K562 (cell line): ENCODE results near the gene ELMO3. TPM values are rescaled to one million over a fixed set of nuclear protein-coding genes. Genes with fewer than 3 reads are reported as not detected.

ENCODE experiments used
- GABPA ChIP-seq: fragments of 200-800 bp; sonication (Bioruptor generic); conservative IDR thresholded peaks from 2 replicates; pipeline ENCODE4 v1.6.1; 2016; ENCODE audit warnings: low read depth, missing genetic modification characterization, missing compliant biosample characterization
- HDAC6 ChIP-seq: IDR thresholded peaks from 2 replicates; pipeline ENCODE4 v1.6.1; 2012; ENCODE audit warnings: low read depth, mild to moderate bottlenecking, control low read depth, inconsistent platforms, low read length, moderate library complexity
- KAT2B ChIP-seq: IDR thresholded peaks from one replicate; pipeline ENCODE4 v1.6.1; 2012; ENCODE audit warnings: low read depth, mild to moderate bottlenecking, control low read depth, inconsistent platforms, low read length, moderate library complexity
- MEF2D ChIP-seq: conservative IDR thresholded peaks from 2 replicates; pipeline ENCODE4 v1.6.1; 2016; ENCODE audit warnings: low read depth, missing genetic modification characterization, missing compliant biosample characterization
- NRF1 ChIP-seq, 2 experiments: fragments of 450-650 bp; IDR thresholded peaks in 1 of 2; conservative IDR thresholded peaks in 1 of 2; 2 replicates each; pipeline ENCODE4 v1.6.1; 2014; ENCODE audit warnings: mild to moderate bottlenecking in 2 of 2
- NUFIP1 ChIP-seq: fragments of 450-650 bp; IDR thresholded peaks from 2 replicates; pipeline ENCODE4 v1.6.1; 2018; ENCODE audit not compliant: partially characterized antibody
- PKNOX1 ChIP-seq: fragments of 450-650 bp; IDR thresholded peaks from 2 replicates; pipeline ENCODE4 v1.6.1; 2016
- RFX7 ChIP-seq: fragments of 250-450 bp; sonication (Bioruptor Pico); IDR thresholded peaks from 2 replicates; pipeline ENCODE4 v1.5.1; 2021; ENCODE audit warnings: mild to moderate bottlenecking
- SETDB1 ChIP-seq: IDR thresholded peaks from one replicate; pipeline ENCODE4 v1.6.1; 2012; ENCODE audit warnings: low read length, control low read depth, inconsistent platforms
- TAF1 ChIP-seq: IDR thresholded peaks from 2 replicates; pipeline ENCODE4 v1.6.1; 2011; ENCODE audit warnings: mild to moderate bottlenecking, low read length, moderate library complexity; ENCODE audit not compliant: insufficient read depth, control insufficient read depth, severe bottlenecking; ENCODE audit errors: extremely low read depth
- WHSC1 ChIP-seq: IDR thresholded peaks from one replicate; pipeline ENCODE4 v1.6.1; 2012; ENCODE audit warnings: low read length, control low read depth, inconsistent platforms
- ZBTB26 ChIP-seq: fragments of 450-650 bp; formaldehyde crosslinking; IDR thresholded peaks from 2 replicates; pipeline ENCODE4 v1.4.0; 2022; ENCODE audit warnings: missing genetic modification characterization
- ZBTB8A ChIP-seq: fragments of 450-650 bp; IDR thresholded peaks from 2 replicates; pipeline ENCODE4 v1.6.1; 2018; ENCODE audit warnings: mild to moderate bottlenecking, moderate library complexity; ENCODE audit not compliant: partially characterized antibody
- ZNF124 ChIP-seq: sonication (generic); formaldehyde crosslinking; IDR thresholded peaks from 2 replicates; pipeline ENCODE4 v1.8.1; 2022; ENCODE audit warnings: missing genetic modification reagents
- ZNF143 ChIP-seq: sonication (generic); formaldehyde crosslinking; IDR thresholded peaks from 2 replicates; pipeline ENCODE4 v1.9.0; 2022; ENCODE audit warnings: mild to moderate bottlenecking, missing genetic modification reagents
- ZNF184 ChIP-seq: sonication (generic); formaldehyde crosslinking; IDR thresholded peaks from 2 replicates; pipeline ENCODE4 v1.5.0; 2020; ENCODE audit warnings: missing genetic modification reagents
- ZNF431 ChIP-seq: sonication (generic); formaldehyde crosslinking; IDR thresholded peaks from 2 replicates; pipeline ENCODE4 v1.8.0; 2022; ENCODE audit warnings: mild to moderate bottlenecking, missing genetic modification reagents
- ZNF764 ChIP-seq: fragments of 250-450 bp; sonication (Bioruptor Pico); IDR thresholded peaks from 2 replicates; pipeline ENCODE4 v1.4.0; 2020; ENCODE audit warnings: low read depth, mild to moderate bottlenecking, moderate library complexity
- polyA plus RNA-seq, 8 experiments: library from polyadenylated mRNA; depleted of rRNA in 4 of 8; stranded (reverse) in 5 of 8; unstranded in 3 of 8; fragments of >200 nt; fragmentation: Nextera tagmentation in 2 of 8; fragmentation: Illumina TruSeq in 1 of 8; extraction: Ambion mirVana in 2 of 8; extraction: Trizol in 1 of 8; gene quantifications; 2 replicates each; pipeline versions ENCODE4 v1.2.1 to v1.2.3, GENCODE V29; 2011 to 2014; ENCODE audit warnings: inconsistent platforms in 1 of 8, missing spikeins in 1 of 8
- total RNA-seq, 7 experiments: library from RNA; depleted of rRNA in 6 of 7; stranded (reverse); fragments of >200 nt in 6 of 7; fragmentation: Illumina TruSeq in 2 of 7; extraction: Trizol in 2 of 7; gene quantifications; 2 replicates each; pipeline versions ENCODE4 v1.2.1 to v1.2.3, GENCODE V29; 2011 to 2021; ENCODE audit warnings: low replicate concordance in 1 of 7
- TF ChIP-seq, protein P1 (sequence below): sonication (generic); formaldehyde crosslinking; IDR thresholded peaks from 2 replicates; pipeline ENCODE4 v1.8.0; 2022; ENCODE audit warnings: mild to moderate bottlenecking, missing genetic modification reagents, borderline replicate concordance
- TF ChIP-seq, protein P2 (sequence below): fragments of 450-650 bp; formaldehyde crosslinking; conservative IDR thresholded peaks from 2 replicates; pipeline ENCODE4 v1.4.0; 2022; ENCODE audit warnings: mild to moderate bottlenecking, missing genetic modification characterization

Gene ELMO3
- total and polyA plus RNA-seq, 9 of the 15 experiments (the other 6 are each of a cell fraction or from before 2014, with no cell fraction given), result 0.04 to 5.1 (median 1.5) TPM

GRCh38 chr16:67226295-67226803 lies 27.4 kb downstream of the ELMO3 start (continued):
- TF ChIP-seq PKNOX1, result no peak
- TF ChIP-seq WHSC1, result no peak
- TF ChIP-seq NRF1 (conservative IDR thresholded peaks at IDR 0.05 in 1 of 2, IDR thresholded peaks at IDR 0.05 in 1 of 2), result no peak
- TF ChIP-seq GABPA, result 0 out of 2 replicates have a peak, but pooled peaks have one; percentile 63
- no peak for TF ChIP-seq ZBTB8A
- TF ChIP-seq ZNF431 (CRISPR knock-in tag), result no peak
- no peak for TF ChIP-seq ZNF124 (CRISPR knock-in tag)
- no peak for TF ChIP-seq KAT2B
- TF ChIP-seq, protein P1, sequence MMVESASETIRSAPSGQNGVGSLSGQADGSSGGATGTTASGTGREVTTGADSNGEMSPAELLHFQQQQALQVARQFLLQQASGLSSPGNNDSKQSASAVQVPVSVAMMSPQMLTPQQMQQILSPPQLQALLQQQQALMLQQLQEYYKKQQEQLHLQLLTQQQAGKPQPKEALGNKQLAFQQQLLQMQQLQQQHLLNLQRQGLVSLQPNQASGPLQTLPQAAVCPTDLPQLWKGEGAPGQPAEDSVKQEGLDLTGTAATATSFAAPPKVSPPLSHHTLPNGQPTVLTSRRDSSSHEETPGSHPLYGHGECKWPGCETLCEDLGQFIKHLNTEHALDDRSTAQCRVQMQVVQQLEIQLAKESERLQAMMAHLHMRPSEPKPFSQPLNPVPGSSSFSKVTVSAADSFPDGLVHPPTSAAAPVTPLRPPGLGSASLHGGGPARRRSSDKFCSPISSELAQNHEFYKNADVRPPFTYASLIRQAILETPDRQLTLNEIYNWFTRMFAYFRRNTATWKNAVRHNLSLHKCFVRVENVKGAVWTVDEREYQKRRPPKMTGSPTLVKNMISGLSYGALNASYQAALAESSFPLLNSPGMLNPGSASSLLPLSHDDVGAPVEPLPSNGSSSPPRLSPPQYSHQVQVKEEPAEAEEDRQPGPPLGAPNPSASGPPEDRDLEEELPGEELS (CRISPR knock-in tag), result peak; percentile 34; the same call in 1 of the 2 replicates
- TF ChIP-seq TAF1, result no peak
- no peak for TF ChIP-seq HDAC6
- TF ChIP-seq ZNF764, result no peak
- no peak for TF ChIP-seq NUFIP1
- no peak for TF ChIP-seq ZNF184 (CRISPR knock-in tag)
- TF ChIP-seq SETDB1, result no peak
- no peak for TF ChIP-seq RFX7 (CRISPR knock-in tag)
- TF ChIP-seq ZBTB26, result 0 out of 2 replicates have a peak, but pooled peaks have one; percentile 25
- no peak for TF ChIP-seq MEF2D (tag)
- TF ChIP-seq, protein P2, sequence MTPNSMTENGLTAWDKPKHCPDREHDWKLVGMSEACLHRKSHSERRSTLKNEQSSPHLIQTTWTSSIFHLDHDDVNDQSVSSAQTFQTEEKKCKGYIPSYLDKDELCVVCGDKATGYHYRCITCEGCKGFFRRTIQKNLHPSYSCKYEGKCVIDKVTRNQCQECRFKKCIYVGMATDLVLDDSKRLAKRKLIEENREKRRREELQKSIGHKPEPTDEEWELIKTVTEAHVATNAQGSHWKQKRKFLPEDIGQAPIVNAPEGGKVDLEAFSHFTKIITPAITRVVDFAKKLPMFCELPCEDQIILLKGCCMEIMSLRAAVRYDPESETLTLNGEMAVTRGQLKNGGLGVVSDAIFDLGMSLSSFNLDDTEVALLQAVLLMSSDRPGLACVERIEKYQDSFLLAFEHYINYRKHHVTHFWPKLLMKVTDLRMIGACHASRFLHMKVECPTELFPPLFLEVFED (CRISPR knock-in tag), result no peak; the same call in 1 of the 2 replicates
- TF ChIP-seq ZNF143 (CRISPR knock-in tag), result no peak
